Hepatocyte (in vitro differentiated cells): ENCODE measurements around the gene SEMA6A. TPM values are rescaled to one million over a fixed set of nuclear protein-coding genes. Genes with fewer than 3 reads are reported as not detected.

ENCODE experiments used
- DNase-seq: peaks from one replicate; pipeline ENCODE4 v3.0.0-alpha.2; 2016; ENCODE audit warnings: low spot score
- H2AFZ ChIP-seq: fragments of 200-600 bp; sonication (generic); 2 replicates; pipeline ENCODE4 v1.6.0; 2016; ENCODE audit warnings: antibody characterized with exemption, mild to moderate bottlenecking
- H3K27ac ChIP-seq: fragments of 200-600 bp; sonication (generic); 2 replicates; pipeline ENCODE4 v1.5.1; 2016; ENCODE audit warnings: mild to moderate bottlenecking
- H3K27me3 ChIP-seq: fragments of 200-600 bp; sonication (generic); 2 replicates; pipeline ENCODE4 v1.6.1; 2016
- H3K36me3 ChIP-seq: fragments of 200-600 bp; sonication (generic); replicated peaks from 2 replicates; pipeline ENCODE4 v1.5.1; 2016; ENCODE audit warnings: low read depth; ENCODE audit not compliant: insufficient read depth
- H3K4me1 ChIP-seq: fragments of 200-600 bp; sonication (generic); 2 replicates; pipeline ENCODE4 v1.5.1; 2016; ENCODE audit warnings: mild to moderate bottlenecking, moderate library complexity; ENCODE audit not compliant: insufficient read depth
- H3K4me2 ChIP-seq: fragments of 200-600 bp; sonication (generic); 2 replicates; pipeline ENCODE4 v1.6.0; 2016
- H3K4me3 ChIP-seq: fragments of 200-600 bp; sonication (generic); 2 replicates; pipeline ENCODE4 v1.5.1; 2016; ENCODE audit warnings: mild to moderate bottlenecking
- H3K79me2 ChIP-seq: fragments of 200-600 bp; sonication (generic); 2 replicates; pipeline ENCODE4 v1.6.0; 2017; ENCODE audit warnings: mild to moderate bottlenecking
- H3K9me2 ChIP-seq: fragments of 200-600 bp; sonication (generic); replicated peaks from 2 replicates; pipeline ENCODE4 v1.6.0; 2017; ENCODE audit warnings: mild to moderate bottlenecking; ENCODE audit not compliant: insufficient read depth
- H3K9me3 ChIP-seq: fragments of 200-600 bp; sonication (generic); 2 replicates; pipeline ENCODE4 v1.5.1; 2016; ENCODE audit warnings: low read depth, mild to moderate bottlenecking
- H4K20me1 ChIP-seq: fragments of 200-600 bp; sonication (generic); 2 replicates; pipeline ENCODE4 v1.6.0; 2016; ENCODE audit warnings: mild to moderate bottlenecking; ENCODE audit not compliant: insufficient read depth, poor library complexity, severe bottlenecking
- EZH2 ChIP-seq: fragments of 200-600 bp; sonication (generic); IDR thresholded peaks from 2 replicates; pipeline ENCODE4 v1.6.1; 2016; ENCODE audit warnings: antibody characterized with exemption, mild to moderate bottlenecking, borderline replicate concordance
- EZH2phosphoT487 ChIP-seq: fragments of 200-600 bp; sonication (generic); IDR thresholded peaks from one replicate; pipeline ENCODE4 v1.6.1; 2018; ENCODE audit warnings: antibody characterized with exemption, mild to moderate bottlenecking, low read depth, moderate library complexity; ENCODE audit not compliant: unreplicated experiment, severe bottlenecking
- WGBS: methylation state at CpG from one replicate; pipeline ENCODE4 v1.1.6; 2016; ENCODE audit warnings: low lambda C conversion rate; ENCODE audit errors: missing lambda C conversion rate; 5-methylcytosine and 5-hydroxymethylcytosine counted together
- polyA plus RNA-seq: library from polyadenylated mRNA; unstranded; fragments of >200 nt; fragmentation: Nextera tagmentation; extraction: Ambion mirVana; gene quantifications from 2 replicates; pipeline ENCODE4 v1.2.1, GENCODE V29; 2016
- total RNA-seq: library from RNA; depleted of rRNA; stranded (reverse); fragments of >200 nt; gene quantifications from 2 replicates; pipeline ENCODE4 v1.2.3, GENCODE V29; 2014
- TF ChIP-seq, protein P1 (sequence below): fragments of 200-600 bp; sonication (generic); IDR thresholded peaks from 2 replicates; pipeline ENCODE4 v1.5.1; 2016; ENCODE audit warnings: antibody characterized with exemption, mild to moderate bottlenecking; ENCODE audit not compliant: poor library complexity

Gene SEMA6A
- total and polyA plus RNA-seq, 2 experiments from 2014 or later = 38.2 to 68.6 TPM

DNA sequence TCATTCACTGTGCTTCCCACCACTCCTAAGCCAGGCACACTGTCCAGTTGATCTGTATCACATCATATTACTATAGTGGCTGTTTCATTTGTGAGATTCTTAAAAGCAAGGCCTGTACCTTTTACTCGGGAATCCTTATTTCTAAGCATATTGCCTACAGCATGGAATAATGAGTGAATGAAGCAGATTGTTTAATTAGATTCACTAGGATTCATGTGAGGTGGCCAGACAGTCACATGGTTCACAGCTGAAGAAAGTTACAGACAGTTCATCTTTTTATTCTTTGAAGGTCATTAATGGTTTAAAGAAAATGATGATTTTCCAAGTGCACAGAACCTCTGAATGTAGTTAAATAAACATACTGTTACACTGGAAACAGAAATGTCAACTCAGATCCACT is 24.3 kb upstream of the SEMA6A start:
- no peaks in the 10 kb centered on the region for H3K4me1 ChIP-seq
- H3K4me2 ChIP-seq = no peak overlapping the region
- no peaks in the 10 kb centered on the region for H3K36me3 ChIP-seq
- no peaks in the 10 kb centered on the region for H3K9me3 ChIP-seq
- no peak overlapping the region for H3K27ac ChIP-seq
- DNase-seq = no peak
- H3K79me2 ChIP-seq = no peaks in the 10 kb centered on the region
- no peaks in the 10 kb centered on the region for H4K20me1 ChIP-seq
- WGBS = 86% methylated on average over 1 of the region's 1 CpG
- no peak overlapping the region for H3K4me3 ChIP-seq
- no peaks in the 10 kb centered on the region for H3K9me2 ChIP-seq
- TF ChIP-seq, protein P1, sequence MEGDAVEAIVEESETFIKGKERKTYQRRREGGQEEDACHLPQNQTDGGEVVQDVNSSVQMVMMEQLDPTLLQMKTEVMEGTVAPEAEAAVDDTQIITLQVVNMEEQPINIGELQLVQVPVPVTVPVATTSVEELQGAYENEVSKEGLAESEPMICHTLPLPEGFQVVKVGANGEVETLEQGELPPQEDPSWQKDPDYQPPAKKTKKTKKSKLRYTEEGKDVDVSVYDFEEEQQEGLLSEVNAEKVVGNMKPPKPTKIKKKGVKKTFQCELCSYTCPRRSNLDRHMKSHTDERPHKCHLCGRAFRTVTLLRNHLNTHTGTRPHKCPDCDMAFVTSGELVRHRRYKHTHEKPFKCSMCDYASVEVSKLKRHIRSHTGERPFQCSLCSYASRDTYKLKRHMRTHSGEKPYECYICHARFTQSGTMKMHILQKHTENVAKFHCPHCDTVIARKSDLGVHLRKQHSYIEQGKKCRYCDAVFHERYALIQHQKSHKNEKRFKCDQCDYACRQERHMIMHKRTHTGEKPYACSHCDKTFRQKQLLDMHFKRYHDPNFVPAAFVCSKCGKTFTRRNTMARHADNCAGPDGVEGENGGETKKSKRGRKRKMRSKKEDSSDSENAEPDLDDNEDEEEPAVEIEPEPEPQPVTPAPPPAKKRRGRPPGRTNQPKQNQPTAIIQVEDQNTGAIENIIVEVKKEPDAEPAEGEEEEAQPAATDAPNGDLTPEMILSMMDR = no peak
- TF ChIP-seq EZH2 = no peak
- TF ChIP-seq EZH2phosphoT487 = no peak
- H2AFZ ChIP-seq = no peak overlapping the region
- H3K27me3 ChIP-seq = no peaks in the 10 kb centered on the region

DNA sequence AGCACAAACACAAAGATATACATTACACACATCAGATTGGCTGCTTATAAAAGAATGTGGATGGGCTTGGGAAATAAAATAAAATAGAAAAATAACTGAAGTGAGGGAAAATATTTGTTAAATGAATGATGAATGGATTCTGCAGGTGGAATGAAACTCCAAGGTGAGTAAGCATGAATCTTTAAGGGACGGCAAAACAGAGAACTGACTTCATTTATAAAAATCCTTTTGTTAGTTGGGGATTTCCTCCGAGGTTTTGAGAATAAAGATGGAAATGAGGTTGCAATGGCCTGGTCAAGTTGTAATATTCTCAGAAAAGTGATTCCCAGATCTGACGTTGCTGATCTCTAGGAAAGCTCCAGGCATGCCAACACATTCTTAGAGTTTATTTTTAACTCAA is 20.9 kb upstream of the SEMA6A start:
- Histone ChIP-seq H3K4me3 (no peak overlapping the region), H3K4me2 (no peak overlapping the region), H3K27me3 (no peaks in the 10 kb centered on the region), H3K79me2 (no peaks in the 10 kb centered on the region), H4K20me1 (no peaks in the 10 kb centered on the region), H3K9me2 (no peaks in the 10 kb centered on the region), H3K9me3 (no peaks in the 10 kb centered on the region), H3K36me3 (no peaks in the 10 kb centered on the region), H3K4me1 (no peaks in the 10 kb centered on the region), H2AFZ (no peak overlapping the region), H3K27ac (no peak overlapping the region)
- no peak for DNase-seq
- TF ChIP-seq EZH2phosphoT487 (no peak), EZH2 (no peak)
- TF ChIP-seq, protein P1 = no peak
- WGBS = 72% methylated on average over 3 of the region's 3 CpGs

DNA sequence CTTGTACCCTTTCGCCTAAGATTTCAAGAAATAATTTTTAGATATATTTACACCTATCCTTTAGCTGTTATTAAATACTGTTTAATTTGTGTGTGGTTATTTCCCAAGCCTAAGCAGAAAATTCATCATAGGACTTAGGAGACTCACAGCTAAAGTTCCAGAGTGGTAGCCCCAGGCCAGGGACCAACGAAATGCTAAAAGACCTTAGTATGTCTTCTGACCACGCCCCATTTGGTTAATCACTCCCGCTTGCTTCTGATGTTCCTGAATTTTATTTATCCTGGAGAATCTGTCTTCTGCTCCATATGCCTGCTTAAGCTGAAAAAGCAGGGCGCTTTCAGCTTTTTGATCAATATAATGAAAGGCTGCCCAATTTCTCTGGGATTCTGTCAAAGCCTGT is 18.7 kb upstream of the SEMA6A start:
- Histone ChIP-seq H3K9me3 (no peaks in the 10 kb centered on the region), H3K27me3 (no peaks in the 10 kb centered on the region), H3K9me2 (no peaks in the 10 kb centered on the region), H3K4me3 (no peak overlapping the region), H4K20me1 (no peaks in the 10 kb centered on the region), H3K4me1 (no peaks in the 10 kb centered on the region), H2AFZ (no peak overlapping the region), H3K4me2 (no peak overlapping the region), H3K36me3 (no peaks in the 10 kb centered on the region), H3K27ac (no peak overlapping the region), H3K79me2 (no peaks in the 10 kb centered on the region)
- 89% methylated on average over 5 of the region's 5 CpGs for WGBS
- TF ChIP-seq, protein P1 = no peak
- TF ChIP-seq EZH2 = no peak
- DNase-seq = no peak

DNA sequence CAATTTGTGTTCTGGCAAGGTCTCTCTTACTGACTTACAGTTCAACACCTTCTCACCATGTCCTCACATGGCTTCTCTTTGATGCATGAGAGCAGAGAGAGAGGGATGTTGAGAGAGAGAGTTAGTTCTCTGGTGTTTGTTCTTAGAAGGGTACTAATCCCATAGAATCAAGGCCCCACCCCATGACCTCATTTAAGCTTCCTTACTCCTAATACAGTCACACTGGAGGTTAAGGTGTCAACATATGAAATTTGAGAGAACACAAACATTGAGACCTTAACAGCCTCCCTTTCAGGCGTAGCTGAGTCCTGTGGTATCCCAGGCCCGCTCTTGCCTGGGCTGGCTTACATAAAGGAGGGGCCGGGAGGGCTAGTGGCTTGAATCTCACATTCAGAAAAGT is 10.6 kb upstream of the SEMA6A start:
- WGBS = 97% methylated on average over 3 of the region's 3 CpGs
- Histone ChIP-seq H3K79me2 (no peaks in the 10 kb centered on the region), H3K36me3 (no peaks in the 10 kb centered on the region), H3K27me3 (no peaks in the 10 kb centered on the region), H3K4me2 (no peak overlapping the region), H3K9me3 (no peaks in the 10 kb centered on the region), H3K9me2 (no peaks in the 10 kb centered on the region), H2AFZ (no peak overlapping the region), H3K4me1 (no peaks in the 10 kb centered on the region), H3K27ac (no peak overlapping the region), H3K4me3 (no peak overlapping the region), H4K20me1 (no peaks in the 10 kb centered on the region)
- DNase-seq = no peak
- TF ChIP-seq, protein P1 = no peak
- TF ChIP-seq EZH2 (no peak), EZH2phosphoT487 (no peak)
